IMR-90 (cell line): Measurements from ENCODE around the gene PPP6R1. TPM values are rescaled to one million over a fixed set of nuclear protein-coding genes. Genes with fewer than 3 reads are reported as not detected.

Experiments
- ATAC-seq: fragments of 200-7000 bp; cut with Tn5 transposase; 2 replicates; pipeline ENCODE4 v1.9.1; 2020; ENCODE audit warnings: low read depth, mild to moderate bottlenecking, moderate library complexity
- BruUV-seq: library from RNA; stranded (reverse); fragments of 400-500 nt; replicated peaks from 2 replicates; lab custom pipeline; 2021; lab: Mats Ljungman, UMichigan
- CTCF ChIA-PET: fragments of 300-600 bp; formaldehyde crosslinking; extraction: SDS; loops from one replicate; lab custom pipeline; 2021; ENCODE audit warnings: antibody characterized with exemption; lab: Yijun Ruan, JAX
- POLR2A ChIA-PET: fragments of 300-600 bp; sonication (Branson Sonifier 250); formaldehyde crosslinking; loops from one replicate; lab custom pipeline; 2022; ENCODE audit warnings: antibody characterized with exemption; ENCODE audit not compliant: unreplicated experiment; lab: Charles Lee
- DNase-seq: peaks from one replicate; pipeline ENCODE4 v3.0.0; 2013
- H2AFZ ChIP-seq: replicated peaks from 2 replicates; pipeline ENCODE3; 2013; ENCODE audit warnings: low read length, mild to moderate bottlenecking; ENCODE audit not compliant: poor library complexity
- H2AK5ac ChIP-seq: 2 replicates; pipeline ENCODE4 v1.6.1; 2013; ENCODE audit warnings: low read depth, low read length, inconsistent platforms
- H2AK9ac ChIP-seq: replicated peaks from 2 replicates; pipeline ENCODE3; 2013; ENCODE audit warnings: mild to moderate bottlenecking, low read depth, low read length, moderate library complexity; ENCODE audit not compliant: poor library complexity
- H2BK120ac ChIP-seq: 2 replicates; pipeline ENCODE4 v1.6.1; 2013; ENCODE audit warnings: low read depth, low read length, inconsistent platforms
- H2BK15ac ChIP-seq: 3 replicates; pipeline ENCODE4 v1.6.1; 2013; ENCODE audit warnings: low read depth, low read length, inconsistent platforms
- H2BK20ac ChIP-seq: 2 replicates; pipeline ENCODE4 v1.6.1; 2013; ENCODE audit warnings: low read depth, mild to moderate bottlenecking, inconsistent platforms, low read length, moderate library complexity
- H2BK5ac ChIP-seq: 2 replicates; pipeline ENCODE4 v1.6.1; 2013; ENCODE audit warnings: mild to moderate bottlenecking, low read depth, low read length, inconsistent platforms; ENCODE audit not compliant: poor library complexity, severe bottlenecking
- H3K14ac ChIP-seq: replicated peaks from 2 replicates; pipeline ENCODE4 v1.6.1; 2013; ENCODE audit warnings: low read depth, low read length, inconsistent platforms
- H3K18ac ChIP-seq: 2 replicates; pipeline ENCODE4 v1.6.1; 2013; ENCODE audit warnings: low read depth, low read length, control low read depth
- H3K23ac ChIP-seq: 2 replicates; pipeline ENCODE4 v1.6.1; 2013; ENCODE audit warnings: low read depth, low read length, inconsistent platforms
- H3K27ac ChIP-seq: 2 replicates; pipeline ENCODE4 v1.5.1; 2013; ENCODE audit warnings: mild to moderate bottlenecking, control low read depth, low read length; ENCODE audit not compliant: insufficient read depth
- H3K27me3 ChIP-seq: 2 replicates; pipeline ENCODE4 v1.6.1; 2013; ENCODE audit warnings: low read length; ENCODE audit not compliant: control insufficient read depth, insufficient read depth
- H3K36me3 ChIP-seq: 2 replicates; pipeline ENCODE4 v1.6.1; 2013; ENCODE audit warnings: low read length, mixed read lengths; ENCODE audit not compliant: control insufficient read depth, insufficient read depth
- H3K4ac ChIP-seq: 2 replicates; pipeline ENCODE4 v1.6.1; 2013; ENCODE audit warnings: low read depth, low read length, inconsistent platforms
- H3K4me1 ChIP-seq: 2 replicates; pipeline ENCODE4 v1.6.1; 2013; ENCODE audit warnings: low read length, mixed read lengths; ENCODE audit not compliant: control insufficient read depth, insufficient read depth
- H3K4me2 ChIP-seq: 2 replicates; pipeline ENCODE4 v1.6.1; 2013; ENCODE audit warnings: low read depth, mild to moderate bottlenecking, control low read depth, low read length, moderate library complexity
- H3K4me3 ChIP-seq: 2 replicates; pipeline ENCODE4 v1.5.1; 2013; ENCODE audit warnings: low read depth, mild to moderate bottlenecking, control low read depth, low read length, moderate library complexity; ENCODE audit not compliant: insufficient read depth
- H3K56ac ChIP-seq: 2 replicates; pipeline ENCODE4 v1.6.1; 2013; ENCODE audit warnings: low read length, inconsistent platforms; ENCODE audit not compliant: insufficient read depth; ENCODE audit errors: extremely low read depth
- H3K79me1 ChIP-seq, 2 experiments: 2 replicates each; pipeline ENCODE4 v1.6.1; 2013; ENCODE audit warnings: low read length in 2 of 2, inconsistent platforms in 1 of 2, low read depth in 1 of 2
- H3K9ac ChIP-seq: 2 replicates; pipeline ENCODE4 v1.6.1; 2013; ENCODE audit warnings: low read depth, low read length, control low read depth
- H3K9me1 ChIP-seq: 2 replicates; pipeline ENCODE4 v1.6.1; 2013; ENCODE audit warnings: low read length, inconsistent platforms; ENCODE audit not compliant: insufficient read depth
- H3K9me3 ChIP-seq: 2 replicates; pipeline ENCODE4 v1.6.1; 2013; ENCODE audit warnings: low read length; ENCODE audit not compliant: control insufficient read depth, insufficient read depth
- H4K20me1 ChIP-seq: 2 replicates; pipeline ENCODE4 v1.6.1; 2013; ENCODE audit warnings: low read length, inconsistent platforms; ENCODE audit not compliant: insufficient read depth
- H4K5ac ChIP-seq: 2 replicates; pipeline ENCODE4 v1.6.1; 2013; ENCODE audit warnings: mild to moderate bottlenecking, low read depth, low read length, control low read depth
- H4K8ac ChIP-seq, 2 experiments: 2 replicates each; pipeline ENCODE4 v1.6.1; 2013; ENCODE audit warnings: low read depth in 2 of 2, low read length in 2 of 2, control low read depth in 1 of 2, inconsistent platforms in 1 of 2
- H4K91ac ChIP-seq: 2 replicates; pipeline ENCODE4 v1.6.1; 2013; ENCODE audit warnings: low read depth, low read length, inconsistent platforms; ENCODE audit not compliant: insufficient read depth
- CTCF ChIP-seq: conservative IDR thresholded peaks from 2 replicates; pipeline ENCODE4 v1.5.1; 2012; ENCODE audit warnings: mild to moderate bottlenecking, low read depth, low read length, improper control_type of control experiment
- MAZ ChIP-seq: IDR thresholded peaks from 2 replicates; pipeline ENCODE4 v1.6.1; 2012; ENCODE audit warnings: low read depth, mild to moderate bottlenecking, low read length, improper control_type of control experiment, moderate library complexity, borderline replicate concordance
- RAD21 ChIP-seq: IDR thresholded peaks from 2 replicates; pipeline ENCODE4 v1.6.1; 2012; ENCODE audit warnings: low read length, improper control_type of control experiment
- RCOR1 ChIP-seq: IDR thresholded peaks from 2 replicates; pipeline ENCODE4 v1.6.1; 2012; ENCODE audit warnings: mild to moderate bottlenecking, low read length, improper control_type of control experiment; ENCODE audit not compliant: insufficient replicate concordance
- RFX5 ChIP-seq: IDR thresholded peaks from 2 replicates; pipeline ENCODE4 v1.8.0; 2012; ENCODE audit warnings: low read depth, mild to moderate bottlenecking, low read length, moderate library complexity
- SMC3 ChIP-seq: fragments of 150-350 bp; IDR thresholded peaks from 2 replicates; pipeline ENCODE4 v1.6.1; 2016; ENCODE audit warnings: low read depth, mild to moderate bottlenecking, antibody characterized with exemption, low read length, moderate library complexity
- WGBS, 2 experiments: methylation state at CpG; one replicate each; pipeline versions ENCODE4 v1.1.5 to v1.1.7; 2013; ENCODE audit warnings: missing lambda C conversion rate in 2 of 2; ENCODE audit not compliant: insufficient read length in 1 of 2; ENCODE audit errors: extremely low coverage in 2 of 2; 5-methylcytosine and 5-hydroxymethylcytosine counted together
- dilution Hi-C: fragments of 300-500 bp; cut with HindIII; formaldehyde crosslinking; loops from one replicate; pipeline ENCODE4 v1.14.3; 2018; ENCODE audit warnings: low sequenced_read_pairs; ENCODE audit not compliant: unreplicated experiment
- in situ Hi-C: fragments of 300-500 bp; cut with MboI; formaldehyde crosslinking; loops from 3 replicates; pipeline ENCODE4 v1.14.3; 2019; ENCODE audit warnings: low sequenced_read_pairs, inconsistent platforms, mixed read lengths
- intact Hi-C: fragments of 100-400 bp; cut with micrococcal nuclease; formaldehyde crosslinking; loops from 2 replicates; pipeline ENCODE4 v1.10.0; 2022
- polyA plus RNA-seq, 3 experiments: library from polyadenylated mRNA; depleted of rRNA; stranded (reverse); fragments of >200 nt; gene quantifications; 2 replicates each; pipeline ENCODE4 v1.2.3, GENCODE V29; 2012; ENCODE audit warnings: low replicate concordance in 1 of 3
- total RNA-seq: library from RNA; depleted of rRNA; stranded (reverse); fragments of >200 nt; gene quantifications from 2 replicates; pipeline ENCODE4 v1.2.3, GENCODE V29; 2012

PPP6R1 gene
- total and polyA plus RNA-seq, 2 of the 4 experiments (the other 2 are of a cell fraction), result 19.9 to 50.2 TPM

GRCh38 chr19:55301459-55302317 is 42.9 kb upstream of the PPP6R1 start:
- H2BK120ac ChIP-seq, result no peak overlapping the region
- H3K9me3 ChIP-seq, result no peaks in the 10 kb centered on the region
- peak; percentile 62 for DNase-seq
- H3K4me3 ChIP-seq, result no peak overlapping the region
- H4K91ac ChIP-seq, result peak overlapping the region; percentile 61; the same call in 1 of the 2 replicates
- intact Hi-C loops (loop anchor here (5.0 kb wide), 1 partner anchor 86 kb away; the partner anchor contains the start of gene RPL28), in situ Hi-C loops (no loop called here), dilution Hi-C loops (no loop called here)
- BruUV-seq, result no TSS peak
- no peaks in the 10 kb centered on the region for H3K27me3 ChIP-seq
- no peaks in the 10 kb centered on the region for H3K9me1 ChIP-seq
- H2BK20ac ChIP-seq, result no peak overlapping the region
- H4K5ac ChIP-seq, result no peak overlapping the region
- H2BK5ac ChIP-seq, result no peak overlapping the region
- no peak overlapping the region; the same call in 1 of the 2 replicates for H3K9ac ChIP-seq
- H4K20me1 ChIP-seq, result no peaks in the 10 kb centered on the region
- H3K27ac ChIP-seq, result no peak overlapping the region
- 24% methylated on average over 4 of the region's 42 CpGs; no CpG with 5 or more reads in 1 of the 2 experiments for WGBS, 2 experiments
- CTCF ChIA-PET, result interaction anchor here (0.6 to 2.0 kb wide), 8 partner anchors 12 to 116 kb away, joined by 3 to 11 read pairs (median 4); partner anchors contain the start of genes KMT5C and TMEM238
- H2AK5ac ChIP-seq, result peak overlapping the region; percentile 96
- no peak overlapping the region for H3K23ac ChIP-seq
- peaks cover 46% of the 10 kb centered on the region for H3K36me3 ChIP-seq
- H2BK15ac ChIP-seq, result no peak overlapping the region
- peak overlapping the region; percentile 56; the same call in 1 of the 2 replicates for H3K4ac ChIP-seq
- peak overlapping the region; percentile 81 for H2AK9ac ChIP-seq
- H3K4me1 ChIP-seq, result no peaks in the 10 kb centered on the region
- TF ChIP-seq RCOR1 (no peak), RFX5 (no peak), SMC3 (peak; percentile 74), CTCF (peak; percentile 89), RAD21 (peak; percentile 77), MAZ (peak; percentile 66; the same call in 1 of the 2 replicates)
- ATAC-seq, result peak; percentile 98
- peak overlapping the region; percentile 91 for H2AFZ ChIP-seq
- H3K18ac ChIP-seq, result no peak overlapping the region
- H3K4me2 ChIP-seq, result peak overlapping the region; percentile 47; the same call in 1 of the 2 replicates
- no peaks in the 10 kb centered on the region for H3K79me1 ChIP-seq
- peak overlapping the region; percentile 82 for H3K14ac ChIP-seq
- no peak overlapping the region for H3K56ac ChIP-seq
- POLR2A ChIA-PET, result interaction anchor here (1.0 kb wide), 1 partner anchor 104 kb away, joined by 4 read pairs; no protein-coding TSS in a partner anchor
- H4K8ac ChIP-seq, result peak overlapping the region in 1 of 2 experiments; percentile 94; a peak in 2 of 4 replicates
